ENCODE results near the gene KRT2.

GRCh38 chr12:52612431-52613383, 39.3 kb downstream of the KRT2 start:
- TF ChIP-seq YY1 (tag by site-specific recombination; IDR thresholded peaks at IDR 0.05), result no peak
- no peak for TF ChIP-seq ZNF311 (tag by site-specific recombination; IDR thresholded peaks at IDR 0.05; ENCODE audit: borderline replicate concordance)
- TF ChIP-seq ZNF121 (tag by site-specific recombination; IDR thresholded peaks at IDR 0.05), result no peak
- TF ChIP-seq ZNF133 (tag by site-specific recombination; IDR thresholded peaks at IDR 0.05), result no peak
- TF ChIP-seq CTCF (tag by site-specific recombination; IDR thresholded peaks at IDR 0.05), result no peak
- no peak for TF ChIP-seq TCF7L2 (IDR thresholded peaks at IDR 0.05; ENCODE audit: borderline replicate concordance, low read depth, low read length)
- TF ChIP-seq ZBTB48 (tag by site-specific recombination; IDR thresholded peaks at IDR 0.05), result no peak
- TF ChIP-seq ZNF830 (tag by site-specific recombination; IDR thresholded peaks at IDR 0.05; ENCODE audit: low read depth), result no peak
- no peak for TF ChIP-seq ZBTB7A (tag by site-specific recombination; IDR thresholded peaks at IDR 0.05; ENCODE audit: low read depth)
- no peak for TF ChIP-seq PBX3 (CRISPR knock-in tag; IDR thresholded peaks at IDR 0.05)
- no peak for TF ChIP-seq ZNF558 (tag by site-specific recombination; IDR thresholded peaks at IDR 0.05)
- no peak for TF ChIP-seq ZNF623 (tag by site-specific recombination; IDR thresholded peaks at IDR 0.05)
- TF ChIP-seq TRIM28 (IDR thresholded peaks at IDR 0.05; ENCODE audit: borderline replicate concordance, low read length), result no peak
- no peak for TF ChIP-seq ZNF274 (IDR thresholded peaks at IDR 0.05; ENCODE audit: low read length)
- no peak for TF ChIP-seq ZNF274 (tag by site-specific recombination; IDR thresholded peaks at IDR 0.05; ENCODE audit: borderline replicate concordance)
